ENCODE results near the gene HOXB3. TPM values are rescaled to one million over a fixed set of nuclear protein-coding genes. Genes with fewer than 3 reads are reported as not detected.

HOXB3 gene
- total and polyA plus RNA-seq, 12 donors = 2.3 to 28.8 (median 8.8) TPM

DNA sequence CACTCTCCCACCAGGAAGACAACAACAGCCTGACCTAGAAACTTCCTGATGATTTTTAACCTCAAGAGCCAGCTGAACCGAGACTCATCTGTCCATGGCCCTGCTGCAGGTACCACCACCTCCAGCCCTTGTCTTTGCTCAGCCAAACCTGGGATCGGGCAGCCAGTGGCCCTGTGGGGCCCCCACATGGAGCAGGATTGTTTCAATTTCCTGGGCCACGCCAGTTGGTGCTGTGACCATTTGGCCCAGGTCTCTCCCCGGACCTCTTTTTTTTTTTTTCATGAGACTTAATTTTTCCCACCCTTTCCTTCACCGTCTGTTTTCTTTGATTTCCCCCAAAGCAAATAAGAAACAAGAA lies 36.9 kb downstream of the HOXB3 start:
- Histone ChIP-seq H3K36me3 (replicated peaks in 1 of 2) (peaks cover 0 to 6% of the 10 kb centered on the region in 2 donors), H3K27me3 (no peaks in the 10 kb centered on the region), H3K4me1 (replicated peaks in 1 of 2) (peaks cover 0 to 35% of the 10 kb centered on the region in 2 donors), H3K27ac (peak overlapping the region in 2 of 5 donors; percentile 40 to 41), H3K4me3 (no peak overlapping the region), H3K9me3 (replicated peaks in 1 of 3) (no peaks in the 10 kb centered on the region)
- TF ChIP-seq, protein P1, sequence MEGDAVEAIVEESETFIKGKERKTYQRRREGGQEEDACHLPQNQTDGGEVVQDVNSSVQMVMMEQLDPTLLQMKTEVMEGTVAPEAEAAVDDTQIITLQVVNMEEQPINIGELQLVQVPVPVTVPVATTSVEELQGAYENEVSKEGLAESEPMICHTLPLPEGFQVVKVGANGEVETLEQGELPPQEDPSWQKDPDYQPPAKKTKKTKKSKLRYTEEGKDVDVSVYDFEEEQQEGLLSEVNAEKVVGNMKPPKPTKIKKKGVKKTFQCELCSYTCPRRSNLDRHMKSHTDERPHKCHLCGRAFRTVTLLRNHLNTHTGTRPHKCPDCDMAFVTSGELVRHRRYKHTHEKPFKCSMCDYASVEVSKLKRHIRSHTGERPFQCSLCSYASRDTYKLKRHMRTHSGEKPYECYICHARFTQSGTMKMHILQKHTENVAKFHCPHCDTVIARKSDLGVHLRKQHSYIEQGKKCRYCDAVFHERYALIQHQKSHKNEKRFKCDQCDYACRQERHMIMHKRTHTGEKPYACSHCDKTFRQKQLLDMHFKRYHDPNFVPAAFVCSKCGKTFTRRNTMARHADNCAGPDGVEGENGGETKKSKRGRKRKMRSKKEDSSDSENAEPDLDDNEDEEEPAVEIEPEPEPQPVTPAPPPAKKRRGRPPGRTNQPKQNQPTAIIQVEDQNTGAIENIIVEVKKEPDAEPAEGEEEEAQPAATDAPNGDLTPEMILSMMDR (IDR thresholded peaks at IDR 0.05) = no peak
- TF ChIP-seq POLR2A (IDR thresholded peaks at IDR 0.05) = no peak
- 75 to 78% (median 77%) methylated on average over 5 of the region's 5 CpGs for WGBS, 4 donors
- no peak for DNase-seq
- intact Hi-C loops (cut with DNase I) = no loop called here

DNA sequence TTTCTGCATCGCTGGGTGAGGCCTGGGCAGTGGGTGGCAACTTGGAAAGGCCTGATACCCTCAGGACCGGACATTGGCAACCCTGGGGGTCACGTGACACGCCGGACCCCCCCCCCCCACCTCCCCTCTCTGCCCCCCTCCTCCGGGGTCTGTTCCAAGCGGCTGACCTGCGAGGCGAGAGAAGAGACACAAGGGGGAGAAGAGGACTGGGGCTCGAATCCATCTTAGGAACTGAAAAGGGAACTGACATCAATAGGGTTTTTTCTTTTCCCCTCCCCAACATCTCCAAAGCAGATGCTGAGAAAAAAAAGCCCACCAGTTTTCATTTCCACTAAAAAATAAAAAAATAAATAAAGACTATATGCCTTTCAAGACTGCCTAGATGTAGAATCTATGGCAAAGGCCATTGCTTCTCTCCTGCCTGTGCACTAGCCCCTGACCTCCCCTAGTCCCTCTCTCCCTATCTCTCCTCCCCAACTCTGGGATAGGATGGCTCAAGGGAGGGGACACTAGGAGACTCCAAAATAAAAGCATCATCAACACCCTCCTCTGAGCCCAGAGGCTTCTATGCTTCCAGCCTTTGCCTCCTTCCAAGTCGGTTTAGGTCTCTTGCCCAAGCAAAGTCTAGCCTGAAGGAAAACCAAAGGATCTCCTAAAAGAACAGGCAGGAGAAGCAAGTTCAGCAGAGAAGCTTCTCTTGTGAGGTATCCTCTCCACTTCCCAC lies 37.4 kb downstream of the HOXB3 start:
- peak in 1 of 7 donors; percentile 8 for DNase-seq
- 61 to 74% (median 68%) methylated on average over 5 to 11 of the region's 11 CpGs for WGBS, 4 donors
- peak overlapping the region in 2 of 5 donors; percentile 40 to 53 for H3K27ac ChIP-seq
- TF ChIP-seq POLR2A (IDR thresholded peaks at IDR 0.05) = no peak
- TF ChIP-seq, protein P1 (IDR thresholded peaks at IDR 0.05) = no peak
- no peaks in the 10 kb centered on the region for H3K27me3 ChIP-seq
- peaks cover 3 to 40% of the 10 kb centered on the region in 2 donors for H3K4me1 ChIP-seq (replicated peaks in 1 of 2)
- peaks cover 0 to 6% of the 10 kb centered on the region in 2 donors for H3K36me3 ChIP-seq (replicated peaks in 1 of 2)
- intact Hi-C loops (cut with DNase I) = no loop called here
- H3K9me3 ChIP-seq (replicated peaks in 1 of 3) = no peaks in the 10 kb centered on the region
- no peak overlapping the region for H3K4me3 ChIP-seq

DNA sequence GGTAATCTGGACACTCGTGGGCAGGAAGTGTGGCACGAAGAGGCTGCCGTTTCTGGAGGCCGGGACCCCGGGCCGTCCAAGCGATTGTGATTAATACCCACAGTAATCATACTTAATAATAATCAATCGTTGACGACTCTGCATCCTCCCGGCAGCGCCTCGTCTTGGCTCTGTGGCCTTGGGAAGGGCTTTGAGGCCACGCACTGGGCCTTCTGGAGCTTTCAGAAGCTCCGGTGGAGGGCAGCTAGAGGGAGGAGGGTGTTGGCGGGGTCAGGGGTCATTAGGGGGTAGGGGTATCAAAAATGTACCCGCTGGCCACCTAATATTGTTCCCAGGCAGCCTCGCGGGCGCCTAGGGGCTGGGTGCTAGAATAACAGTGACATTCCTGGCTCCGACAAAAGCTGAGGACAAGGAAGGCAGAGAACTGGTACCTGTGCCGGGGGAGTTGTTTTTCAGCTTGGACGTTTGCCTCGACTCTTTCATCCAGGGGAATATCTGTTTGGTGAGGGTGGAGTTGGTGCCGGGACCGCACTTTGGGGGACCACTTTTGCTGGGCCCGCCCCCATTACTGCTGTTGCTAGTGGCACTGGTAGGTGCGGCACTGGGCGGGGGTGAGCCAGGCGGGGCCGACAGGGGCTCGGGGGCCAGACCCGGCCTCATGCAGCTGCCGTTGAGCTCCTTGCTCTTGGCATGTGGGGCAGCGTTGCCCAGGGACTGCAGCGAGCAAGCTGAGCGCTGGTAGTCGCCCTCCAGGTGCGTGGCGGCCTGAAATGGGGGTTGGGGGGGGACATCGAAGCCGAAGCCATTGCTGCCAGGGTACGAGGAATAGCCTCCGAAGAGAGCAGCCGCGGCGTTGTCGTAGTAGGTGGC lies 38.2 kb downstream of the HOXB3 start:
- H3K9me3 ChIP-seq (replicated peaks in 1 of 3) = no peaks in the 10 kb centered on the region
- H3K4me1 ChIP-seq (replicated peaks in 1 of 2) = peaks cover 5 to 39% of the 10 kb centered on the region in 2 donors
- peak in 1 of 7 donors; percentile 21 for DNase-seq
- intact Hi-C loops (cut with DNase I) = no loop called here
- H3K27me3 ChIP-seq = no peaks in the 10 kb centered on the region
- no peak overlapping the region for H3K4me3 ChIP-seq
- 78 to 83% (median 79%) methylated on average over 24 to 47 of the region's 47 CpGs for WGBS, 4 donors
- peak overlapping the region in 2 of 5 donors; percentile 41 to 53 for H3K27ac ChIP-seq
- TF ChIP-seq POLR2A (IDR thresholded peaks at IDR 0.05) = no peak
- TF ChIP-seq, protein P1 (IDR thresholded peaks at IDR 0.05) = no peak
- peaks cover 0 to 6% of the 10 kb centered on the region in 2 donors for H3K36me3 ChIP-seq (replicated peaks in 1 of 2)

DNA sequence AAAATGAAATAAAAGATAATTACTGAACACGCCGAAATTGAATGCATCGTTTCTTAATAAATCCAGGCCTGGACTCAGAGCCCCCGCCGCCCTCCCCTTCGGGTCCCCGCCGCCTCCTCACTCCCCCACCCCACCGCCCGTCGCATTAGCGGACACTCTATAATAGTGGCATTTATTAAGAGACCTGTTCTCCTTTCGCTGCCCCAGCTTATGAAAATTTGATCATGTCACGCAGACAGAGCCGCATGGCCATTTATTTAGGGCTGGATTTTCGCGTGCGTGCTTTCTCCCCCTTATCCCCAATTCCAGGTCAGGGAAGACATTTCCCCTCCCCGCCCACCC lies 38.9 kb downstream of the HOXB3 start:
- Histone ChIP-seq H3K9me3 (replicated peaks in 1 of 3) (no peaks in the 10 kb centered on the region), H3K4me3 (no peak overlapping the region), H3K36me3 (replicated peaks in 1 of 2) (peaks cover 0 to 6% of the 10 kb centered on the region in 2 donors), H3K27ac (peak overlapping the region in 2 of 5 donors; percentile 38 to 54), H3K4me1 (replicated peaks in 1 of 2) (peaks cover 5 to 38% of the 10 kb centered on the region in 2 donors), H3K27me3 (no peaks in the 10 kb centered on the region)
- WGBS, 4 donors = 78 to 88% (median 81%) methylated on average over 19 of the region's 19 CpGs
- intact Hi-C loops (cut with DNase I) = no loop called here
- TF ChIP-seq, protein P1 (IDR thresholded peaks at IDR 0.05) = no peak
- no peak for TF ChIP-seq POLR2A (IDR thresholded peaks at IDR 0.05)
- peak in 1 of 7 donors; percentile 10 for DNase-seq
